H1 (cell line): ENCODE measurements around the gene MALSU1. TPM values are rescaled to one million over a fixed set of nuclear protein-coding genes. Genes with fewer than 3 reads are reported as not detected.

Experiments used
- CTCF ChIA-PET: fragments of 300-600 bp; sonication (Branson Sonifier 250); formaldehyde crosslinking; loops from one replicate; lab custom pipeline; 2021; ENCODE audit not compliant: partially characterized antibody; lab: Charles Lee
- POLR2A ChIA-PET: fragments of 300-600 bp; sonication (Branson Sonifier 250); formaldehyde crosslinking; loops from one replicate; lab custom pipeline; 2021; ENCODE audit warnings: inconsistent platforms; ENCODE audit not compliant: partially characterized antibody; lab: Charles Lee
- DNase-seq, 2 experiments: peaks; one replicate each; pipeline versions ENCODE4 v3.0.0 to v3.0.0-alpha.2; 2010 to 2022; ENCODE audit warnings: low spot score in 2 of 2, low read depth in 1 of 2, mixed read lengths in 1 of 2
- FAIRE-seq: peaks from 2 replicates; lab custom pipeline; 2011; peaks lifted over from hg19 to GRCh38; lab: Jason Lieb, UNC
- H2AFZ ChIP-seq: 2 replicates; pipeline ENCODE4 v1.8.1; 2012; ENCODE audit warnings: low read length, inconsistent platforms
- H2AK5ac ChIP-seq: 2 replicates; pipeline ENCODE4 v1.6.1; 2013; ENCODE audit warnings: low read depth, low read length
- H2BK120ac ChIP-seq: replicated peaks from 2 replicates; pipeline ENCODE3; 2013; ENCODE audit warnings: low read depth, low read length, inconsistent platforms
- H2BK12ac ChIP-seq: 2 replicates; pipeline ENCODE4 v1.6.1; 2013; ENCODE audit warnings: low read depth, low read length
- H2BK15ac ChIP-seq: 2 replicates; pipeline ENCODE4 v1.6.1; 2013; ENCODE audit warnings: low read length
- H2BK20ac ChIP-seq: 2 replicates; pipeline ENCODE4 v1.6.1; 2013; ENCODE audit warnings: low read length
- H2BK5ac ChIP-seq: 2 replicates; pipeline ENCODE4 v1.6.1; 2013; ENCODE audit warnings: low read depth, low read length
- H3K14ac ChIP-seq: 2 replicates; pipeline ENCODE4 v1.6.1; 2013; ENCODE audit warnings: inconsistent platforms; ENCODE audit not compliant: insufficient read length
- H3K18ac ChIP-seq: 2 replicates; pipeline ENCODE4 v1.6.1; 2013; ENCODE audit warnings: low read length; ENCODE audit errors: extremely low read depth
- H3K23ac ChIP-seq: 2 replicates; pipeline ENCODE4 v1.6.1; 2013; ENCODE audit warnings: inconsistent platforms; ENCODE audit not compliant: insufficient read length
- H3K23me2 ChIP-seq: 2 replicates; pipeline ENCODE4 v1.6.1; 2013; ENCODE audit warnings: low read depth, low read length
- H3K27ac ChIP-seq: 2 replicates; pipeline ENCODE4 v1.6.1; 2011; ENCODE audit warnings: low read depth, low read length, inconsistent platforms
- H3K27me3 ChIP-seq, 4 experiments: replicated peaks in 1 of 4; 1 replicate in 1 of 4; 2 replicates in 3 of 4; pipeline versions ENCODE4 v1.6.1 to v1.8.1; 2011 to 2013; ENCODE audit warnings: low read length in 3 of 4, mild to moderate bottlenecking in 3 of 4, inconsistent platforms in 2 of 4, mixed read lengths in 2 of 4, moderate library complexity in 1 of 4; ENCODE audit not compliant: control insufficient read depth in 3 of 4, insufficient read depth in 3 of 4; ENCODE audit errors: extremely low read depth in 1 of 4
- H3K36me3 ChIP-seq, 4 experiments: 2 replicates each; pipeline versions ENCODE4 v1.6.1 to v1.8.1; 2011 to 2013; ENCODE audit warnings: mild to moderate bottlenecking in 4 of 4, low read length in 3 of 4, moderate library complexity in 2 of 4, control low read depth in 1 of 4, inconsistent platforms in 1 of 4; ENCODE audit not compliant: insufficient read depth in 4 of 4, control insufficient read depth in 2 of 4
- H3K4ac ChIP-seq: replicated peaks from 2 replicates; pipeline ENCODE3; 2013; ENCODE audit warnings: low read length, low read depth, mixed read lengths, inconsistent platforms; ENCODE audit not compliant: insufficient read length
- H3K4me1 ChIP-seq, 4 experiments: replicated peaks in 1 of 4; 1 replicate in 1 of 4; 2 replicates in 3 of 4; pipeline versions ENCODE4 v1.6.1 to v1.8.1; 2011 to 2013; ENCODE audit warnings: low read length in 3 of 4, inconsistent platforms in 2 of 4, mixed read lengths in 1 of 4; ENCODE audit not compliant: insufficient read depth in 4 of 4, control insufficient read depth in 3 of 4
- H3K4me2 ChIP-seq, 2 experiments: 2 replicates each; pipeline versions ENCODE4 v1.6.1 to v1.8.1; 2011 to 2013; ENCODE audit warnings: low read depth in 2 of 2, low read length in 2 of 2, control low read depth in 1 of 2, inconsistent platforms in 1 of 2, mild to moderate bottlenecking in 1 of 2; ENCODE audit not compliant: insufficient read depth in 1 of 2
- H3K4me3 ChIP-seq, 4 experiments: fragments of 200-600, 300-600 bp in 1 of 4; sonication (generic), shearing (Covaris generic), sonication (Bioruptor Twin) in 1 of 4; 2 replicates each; pipeline versions ENCODE4 v1.5.1 to v1.8.1; 2011 to 2016; ENCODE audit warnings: low read length in 4 of 4, low read depth in 3 of 4, control low read depth in 2 of 4, inconsistent platforms in 2 of 4, mild to moderate bottlenecking in 2 of 4, mixed read lengths in 1 of 4, moderate library complexity in 1 of 4; ENCODE audit not compliant: insufficient read depth in 2 of 4; ENCODE audit errors: extremely low read depth in 1 of 4
- H3K56ac ChIP-seq: replicated peaks from 2 replicates; pipeline ENCODE3; 2013; ENCODE audit warnings: low read depth, mild to moderate bottlenecking, mixed read lengths, low read length, inconsistent platforms; ENCODE audit not compliant: insufficient read length
- H3K79me1 ChIP-seq: 2 replicates; pipeline ENCODE4 v1.6.1; 2013; ENCODE audit warnings: low read depth, low read length, control low read depth
- H3K79me2 ChIP-seq, 2 experiments: 2 replicates each; pipeline versions ENCODE4 v1.6.1 to v1.8.1; 2012 to 2013; ENCODE audit warnings: low read length in 2 of 2, mild to moderate bottlenecking in 2 of 2, inconsistent platforms in 1 of 2; ENCODE audit not compliant: insufficient read depth in 2 of 2, control insufficient read depth in 1 of 2
- H3K9ac ChIP-seq, 4 experiments: replicated peaks in 1 of 4; 1 replicate in 1 of 4; 2 replicates in 3 of 4; pipeline versions ENCODE4 v1.6.1 to v1.8.1; 2011 to 2013; ENCODE audit warnings: low read depth in 3 of 4, low read length in 3 of 4, control low read depth in 2 of 4, mild to moderate bottlenecking in 2 of 4, moderate library complexity in 2 of 4, inconsistent platforms in 1 of 4; ENCODE audit errors: extremely low read depth in 1 of 4
- H3K9me3 ChIP-seq, 2 experiments: 2 replicates each; pipeline versions ENCODE4 v1.6.1 to v1.8.1; 2012 to 2013; ENCODE audit warnings: mild to moderate bottlenecking in 2 of 2, moderate library complexity in 2 of 2, control low read depth in 1 of 2, inconsistent platforms in 1 of 2, low read depth in 1 of 2, low read length in 1 of 2, mixed read lengths in 1 of 2; ENCODE audit not compliant: insufficient read depth in 2 of 2
- H4K20me1 ChIP-seq, 2 experiments: replicated peaks in 1 of 2; 2 replicates each; pipeline versions ENCODE3 to v1.8.1; 2011 to 2013; ENCODE audit warnings: inconsistent platforms in 2 of 2, low read length in 2 of 2, mild to moderate bottlenecking in 1 of 2; ENCODE audit not compliant: insufficient read depth in 2 of 2, control insufficient read depth in 1 of 2
- H4K5ac ChIP-seq: 2 replicates; pipeline ENCODE4 v1.6.1; 2013; ENCODE audit warnings: low read length, low read depth, mixed read lengths, inconsistent platforms; ENCODE audit not compliant: insufficient read length
- H4K8ac ChIP-seq: 2 replicates; pipeline ENCODE4 v1.8.0; 2013; ENCODE audit warnings: mild to moderate bottlenecking, moderate library complexity, low read length, inconsistent platforms; ENCODE audit not compliant: insufficient read depth; ENCODE audit errors: extremely low read depth
- H4K91ac ChIP-seq: replicated peaks from 2 replicates; pipeline ENCODE3; 2013; ENCODE audit warnings: low read length, mixed read lengths, inconsistent platforms; ENCODE audit not compliant: insufficient read length
- CBX5 ChIP-seq: fragments of 300-800, 300-1000 bp; sonication (generic); IDR thresholded peaks from 2 replicates; pipeline ENCODE4 v1.7.1; 2016; ENCODE audit warnings: antibody characterized with exemption, low read length, low read depth
- CREB1 ChIP-seq: IDR thresholded peaks from 2 replicates; pipeline ENCODE4 v1.6.1; 2012; ENCODE audit warnings: inconsistent platforms
- FOSL1 ChIP-seq: IDR thresholded peaks from 2 replicates; pipeline ENCODE4 v1.6.1; 2011; ENCODE audit warnings: mild to moderate bottlenecking, low read depth, low read length, moderate library complexity; ENCODE audit not compliant: insufficient read depth
- GABPA ChIP-seq: IDR thresholded peaks from 2 replicates; pipeline ENCODE4 v1.6.1; 2011; ENCODE audit warnings: mild to moderate bottlenecking, low read length, moderate library complexity, borderline replicate concordance; ENCODE audit not compliant: insufficient read depth
- KDM1A ChIP-seq: fragments of 200-600, 300-600 bp; sonication (generic); IDR thresholded peaks from 2 replicates; pipeline ENCODE4 v1.7.1; 2016; ENCODE audit warnings: mild to moderate bottlenecking, low read length, borderline replicate concordance
- KDM4A ChIP-seq: IDR thresholded peaks from one replicate; pipeline ENCODE4 v1.7.1; 2012; ENCODE audit warnings: low read depth, mild to moderate bottlenecking, moderate library complexity, low read length, inconsistent platforms; ENCODE audit not compliant: severe bottlenecking
- MAFK ChIP-seq: IDR thresholded peaks from 2 replicates; pipeline ENCODE4 v1.6.1; 2012; ENCODE audit warnings: low read depth, mild to moderate bottlenecking, improper control_type of control experiment, low read length
- PHF8 ChIP-seq: fragments of 200-600 bp; sonication (generic); conservative IDR thresholded peaks from 2 replicates; pipeline ENCODE4 v1.7.1; 2012; ENCODE audit warnings: low read depth, mild to moderate bottlenecking, inconsistent platforms, low read length, moderate library complexity
- RNF2 ChIP-seq: fragments of 200-900, 300-1000 bp; sonication (generic); IDR thresholded peaks from 2 replicates; pipeline ENCODE4 v1.7.1; 2016; ENCODE audit warnings: borderline replicate concordance, low read depth, mild to moderate bottlenecking, antibody characterized with exemption, low read length; ENCODE audit not compliant: poor library complexity, severe bottlenecking; ENCODE audit errors: missing control alignments
- RXRA ChIP-seq: IDR thresholded peaks from 2 replicates; pipeline ENCODE4 v1.6.1; 2011; ENCODE audit warnings: low read depth, mild to moderate bottlenecking, low read length, moderate library complexity; ENCODE audit not compliant: insufficient read depth
- SIX5 ChIP-seq: IDR thresholded peaks from 2 replicates; pipeline ENCODE4 v1.6.1; 2011; ENCODE audit warnings: mild to moderate bottlenecking, low read depth, low read length
- TAF7 ChIP-seq: optimal IDR thresholded peaks from 2 replicates; pipeline ENCODE3; 2011; ENCODE audit warnings: low read depth, mild to moderate bottlenecking, inconsistent platforms, low read length, moderate library complexity, borderline replicate concordance
- TBP ChIP-seq: IDR thresholded peaks from 2 replicates; pipeline ENCODE4 v1.6.1; 2011; ENCODE audit warnings: low read depth, low read length, improper control_type of control experiment
- TCF12 ChIP-seq: IDR thresholded peaks from 2 replicates; pipeline ENCODE4 v1.6.1; 2011; ENCODE audit warnings: low read depth, mild to moderate bottlenecking, low read length
- TEAD4 ChIP-seq: IDR thresholded peaks from 2 replicates; pipeline ENCODE4 v1.6.1; 2012; ENCODE audit warnings: low read depth, low read length, inconsistent platforms, mixed read lengths
- whole genome bisulfite sequencing, 2 experiments: shearing (Covaris generic) in 1 of 2; methylation state at CpG; one replicate each; pipeline versions ENCODE4 v1.1.6 to v1.1.7; 2013 to 2015; ENCODE audit warnings: low lambda C conversion rate in 2 of 2, mixed read lengths in 2 of 2, inconsistent platforms in 1 of 2, low coverage in 1 of 2, missing lambda C conversion rate in 1 of 2; ENCODE audit not compliant: insufficient replicate concordance in 2 of 2, insufficient coverage in 1 of 2, insufficient read length in 1 of 2; ENCODE audit errors: extremely low coverage in 1 of 2, missing lambda C conversion rate in 1 of 2; 5-methylcytosine and 5-hydroxymethylcytosine counted together
- polyA plus RNA-seq, 7 experiments: library from polyadenylated mRNA; depleted of rRNA in 3 of 7; stranded (reverse) in 5 of 7; unstranded in 2 of 7; fragments of >200 nt in 5 of 7; fragments of 200-250 nt in 2 of 7; gene quantifications; 1 replicate in 5 of 7; 2 replicates in 1 of 7; 4 replicates in 1 of 7; pipeline versions ENCODE4 v1.2.1 to v1.2.3, GENCODE V29; 2011 to 2013; ENCODE audit warnings: missing spikeins in 2 of 7, mixed read lengths in 2 of 7
- total RNA-seq: library from RNA; stranded (reverse); fragmentation: NEBNext Ultra II Directional; extraction: Animal tissue kit (Norgen Biotek cat#: 25700); gene quantifications from 2 replicates; pipeline ENCODE4 v1.2.1, GENCODE V29; 2021

MALSU1 gene
- total and polyA plus RNA-seq, 2 of the 8 experiments (the other 6 are each of a cell fraction or from before 2014, with no cell fraction given), result 73.5 to 84.0 TPM

DNA sequence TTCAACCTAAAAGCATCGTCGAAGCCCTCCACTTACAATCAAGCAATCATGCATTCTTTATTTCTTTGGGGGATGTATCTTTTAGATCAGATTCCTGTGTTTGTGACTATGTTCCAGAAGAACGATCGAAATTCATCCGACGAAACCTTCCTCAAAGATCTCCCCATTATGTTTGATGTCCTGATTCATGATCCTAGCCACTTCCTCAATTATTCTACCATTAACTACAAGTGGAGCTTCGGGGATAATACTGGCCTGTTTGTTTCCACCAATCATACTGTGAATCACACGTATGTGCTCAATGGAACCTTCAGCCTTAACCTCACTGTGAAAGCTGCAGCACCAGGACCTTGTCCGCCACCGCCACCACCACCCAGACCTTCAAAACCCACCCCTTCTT, 38.8 kb upstream of the MALSU1 start:
- Histone ChIP-seq H3K9ac (no peak overlapping the region), H3K56ac (no peak overlapping the region), H2AK5ac (no peak overlapping the region), H3K23me2 (no peaks in the 10 kb centered on the region), H3K23ac (no peak overlapping the region), H3K14ac (no peak overlapping the region), H4K91ac (no peak overlapping the region), H4K5ac (no peak overlapping the region), H2BK12ac (no peak overlapping the region), H2BK5ac (no peak overlapping the region), H3K4me1 (no peaks in the 10 kb centered on the region), H4K8ac (no peak overlapping the region), H3K4ac (no peak overlapping the region), H2BK120ac (no peak overlapping the region), H3K9me3 (no peaks in the 10 kb centered on the region), H3K79me1 (no peaks in the 10 kb centered on the region), H3K4me2 (no peak overlapping the region), H3K27me3 (no peaks in the 10 kb centered on the region), H3K18ac (no peak overlapping the region), H3K36me3 (no peaks in the 10 kb centered on the region), H2AFZ (no peak overlapping the region), H3K27ac (no peak overlapping the region), H4K20me1 (no peaks in the 10 kb centered on the region), H2BK20ac (no peak overlapping the region), H2BK15ac (no peak overlapping the region), H3K4me3 (no peak overlapping the region), H3K79me2 (no peaks in the 10 kb centered on the region)
- ChIA-PET CTCF (interaction anchor here (1.4 to 17.4 kb wide), 3 partner anchors 14 to 59 kb away, joined by 3 to 241 read pairs (median 3); no protein-coding TSS in a partner anchor), POLR2A (interaction anchor here (1.6 kb wide), 1 partner anchor 11 kb away, joined by 3 read pairs; no protein-coding TSS in a partner anchor)
- 92% methylated on average over 10 of the region's 10 CpGs; no CpG with 5 or more reads in 1 of the 2 experiments for WGBS, 2 experiments
- FAIRE-seq (no peak), DNase-seq (no peak)
- TF ChIP-seq FOSL1, result no peak
- TF ChIP-seq TCF12, result no peak
- TF ChIP-seq MAFK, result no peak
- no peak for TF ChIP-seq SIX5
- TF ChIP-seq KDM1A, result no peak
- TF ChIP-seq RNF2, result no peak
- no peak for TF ChIP-seq TAF7
- TF ChIP-seq CBX5, result no peak
- no peak for TF ChIP-seq CREB1
- TF ChIP-seq KDM4A, result no peak
- no peak for TF ChIP-seq PHF8
- TF ChIP-seq RXRA, result no peak
- no peak for TF ChIP-seq TEAD4
- TF ChIP-seq TBP, result no peak
- no peak for TF ChIP-seq GABPA
